ENCODE results near the gene GPR146.

Gene GPR146

DNA sequence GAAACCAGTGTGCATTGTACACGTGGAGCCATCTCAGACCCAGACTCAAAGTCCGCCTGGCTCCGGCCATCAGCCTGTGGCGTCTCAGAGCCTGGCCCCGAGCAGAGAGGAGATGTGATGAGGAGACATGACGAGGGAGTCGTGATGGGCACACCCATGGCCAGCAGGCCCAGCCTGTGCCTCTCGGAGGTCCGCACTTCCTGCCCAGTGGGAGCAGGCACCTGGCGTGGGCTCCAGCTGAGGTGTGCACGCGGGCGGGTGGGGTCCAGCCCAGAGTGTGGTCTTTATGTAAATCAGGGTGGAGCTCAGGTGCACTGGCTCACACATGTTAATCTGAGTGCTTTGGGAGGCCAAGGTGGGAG lies 26.0 kb upstream of the GPR146 start:
- Mint-ChIP-seq H3K27me3 (no peaks in the 10 kb centered on the region), H3K36me3 (ENCODE audit: low read depth) (peaks cover 16% of the 10 kb centered on the region), H3K4me3 (no peak overlapping the region), H3K27ac (no peak overlapping the region), H3K4me1 (ENCODE audit: low read depth) (peaks cover 8% of the 10 kb centered on the region), H3K9me3 (no peaks in the 10 kb centered on the region)

- Mint-ChIP-seq H3K36me3 (ENCODE audit: low read depth) (peaks cover 16% of the 10 kb centered on the region), H3K4me1 (ENCODE audit: low read depth) (peaks cover 13% of the 10 kb centered on the region), H3K27ac (no peak overlapping the region), H3K4me3 (no peak overlapping the region), H3K27me3 (no peaks in the 10 kb centered on the region), H3K9me3 (no peaks in the 10 kb centered on the region)
Measured at GRCh38 chr7:1019255-1019785, 25.0 kb upstream of the GPR146 start.

GRCh38 chr7:1019789-1020610 lies 24.3 kb upstream of the GPR146 start:
- H3K27me3 Mint-ChIP-seq: no peaks in the 10 kb centered on the region
- peaks cover 16% of the 10 kb centered on the region for H3K4me1 Mint-ChIP-seq (ENCODE audit: low read depth)
- no peaks in the 10 kb centered on the region for H3K9me3 Mint-ChIP-seq
- no peak overlapping the region for H3K4me3 Mint-ChIP-seq
- H3K27ac Mint-ChIP-seq: no peak overlapping the region
- H3K36me3 Mint-ChIP-seq (ENCODE audit: low read depth): peaks cover 16% of the 10 kb centered on the region

- Mint-ChIP-seq H3K9me3 (no peaks in the 10 kb centered on the region), H3K4me1 (ENCODE audit: low read depth) (peaks cover 16% of the 10 kb centered on the region), H3K36me3 (ENCODE audit: low read depth) (peaks cover 16% of the 10 kb centered on the region), H3K4me3 (no peak overlapping the region), H3K27ac (no peak overlapping the region), H3K27me3 (no peaks in the 10 kb centered on the region)
Measured at GRCh38 chr7:1020849-1021251, 23.5 kb upstream of the GPR146 start.

- H3K27me3 Mint-ChIP-seq: no peaks in the 10 kb centered on the region
- H3K27ac Mint-ChIP-seq: no peak overlapping the region
- H3K4me1 Mint-ChIP-seq (ENCODE audit: low read depth): peaks cover 19% of the 10 kb centered on the region
- no peaks in the 10 kb centered on the region for H3K9me3 Mint-ChIP-seq
- H3K4me3 Mint-ChIP-seq: no peak overlapping the region
- peaks cover 20% of the 10 kb centered on the region for H3K36me3 Mint-ChIP-seq (ENCODE audit: low read depth)
Measured at GRCh38 chr7:1021366-1021765, 23.0 kb upstream of the GPR146 start.

DNA sequence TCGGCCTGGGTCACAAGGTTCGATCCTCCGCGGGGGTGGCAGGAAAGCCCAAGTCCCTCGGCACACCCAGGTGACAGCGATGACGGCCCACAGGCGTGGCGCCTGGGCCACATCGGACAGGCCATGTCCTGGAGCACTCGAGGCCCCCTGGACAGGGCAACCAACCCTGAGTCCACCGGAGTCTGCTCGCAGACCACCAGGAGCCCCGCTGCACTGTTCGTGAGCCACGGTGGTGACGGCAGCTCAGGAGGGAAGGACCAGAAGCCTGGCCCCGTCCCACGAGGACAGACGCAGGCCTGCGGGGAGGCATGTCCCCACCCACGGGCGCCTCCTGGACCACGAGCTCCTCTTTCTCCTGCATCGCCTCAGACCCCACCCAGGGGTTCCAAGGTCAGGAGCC lies 22.4 kb upstream of the GPR146 start:
- no peaks in the 10 kb centered on the region for H3K27me3 Mint-ChIP-seq
- peaks cover 25% of the 10 kb centered on the region for H3K4me1 Mint-ChIP-seq (ENCODE audit: low read depth)
- no peak overlapping the region for H3K4me3 Mint-ChIP-seq
- H3K27ac Mint-ChIP-seq: no peak overlapping the region
- peaks cover 22% of the 10 kb centered on the region for H3K36me3 Mint-ChIP-seq (ENCODE audit: low read depth)
- H3K9me3 Mint-ChIP-seq: no peaks in the 10 kb centered on the region

GRCh38 chr7:1022356-1022755 lies 22.0 kb upstream of the GPR146 start:
- Mint-ChIP-seq H3K36me3 (ENCODE audit: low read depth) (peaks cover 23% of the 10 kb centered on the region), H3K4me1 (ENCODE audit: low read depth) (peaks cover 28% of the 10 kb centered on the region), H3K27ac (no peak overlapping the region), H3K9me3 (no peaks in the 10 kb centered on the region), H3K4me3 (no peak overlapping the region), H3K27me3 (no peaks in the 10 kb centered on the region)

- peaks cover 23% of the 10 kb centered on the region for H3K36me3 Mint-ChIP-seq (ENCODE audit: low read depth)
- no peaks in the 10 kb centered on the region for H3K9me3 Mint-ChIP-seq
- H3K27ac Mint-ChIP-seq: no peak overlapping the region
- peaks cover 30% of the 10 kb centered on the region for H3K4me1 Mint-ChIP-seq (ENCODE audit: low read depth)
- no peak overlapping the region for H3K4me3 Mint-ChIP-seq
- H3K27me3 Mint-ChIP-seq: no peaks in the 10 kb centered on the region
Measured at GRCh38 chr7:1022801-1023465, 21.4 kb upstream of the GPR146 start.

DNA sequence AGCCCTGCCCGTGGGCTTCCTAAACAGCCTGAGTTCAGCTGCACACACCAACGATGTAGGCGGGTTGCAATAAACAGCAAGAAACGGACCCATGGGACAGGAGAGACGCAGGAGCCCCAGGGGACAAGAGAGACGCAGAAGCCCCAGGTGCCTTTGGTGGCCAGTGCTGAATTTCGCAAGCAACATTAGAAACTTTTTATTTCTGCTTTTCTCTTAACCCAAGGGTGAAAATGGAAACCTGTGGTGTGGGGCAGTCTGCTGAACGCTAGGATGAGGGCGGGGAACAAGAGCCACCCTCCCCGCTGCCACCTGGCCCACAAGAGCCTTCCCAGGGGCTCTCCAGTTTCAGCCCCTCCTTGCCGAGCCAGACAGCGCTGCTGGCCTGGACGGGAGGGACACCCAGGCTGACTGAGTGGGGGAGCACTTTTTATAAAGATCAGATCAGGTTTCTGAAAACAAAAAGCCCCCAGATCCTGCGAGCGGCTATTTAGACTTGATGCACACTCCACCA lies 20.0 kb upstream of the GPR146 start:
- Mint-ChIP-seq H3K4me3 (no peak overlapping the region), H3K36me3 (ENCODE audit: low read depth) (peaks cover 19% of the 10 kb centered on the region), H3K27ac (no peak overlapping the region), H3K9me3 (no peaks in the 10 kb centered on the region), H3K27me3 (no peaks in the 10 kb centered on the region), H3K4me1 (ENCODE audit: low read depth) (peaks cover 37% of the 10 kb centered on the region)

GRCh38 chr7:1024876-1025742 lies 19.2 kb upstream of the GPR146 start:
- Mint-ChIP-seq H3K4me1 (ENCODE audit: low read depth) (peaks cover 44% of the 10 kb centered on the region), H3K4me3 (no peak overlapping the region), H3K27me3 (no peaks in the 10 kb centered on the region), H3K27ac (no peak overlapping the region), H3K9me3 (no peaks in the 10 kb centered on the region), H3K36me3 (ENCODE audit: low read depth) (peaks cover 19% of the 10 kb centered on the region)

- peaks cover 19% of the 10 kb centered on the region for H3K36me3 Mint-ChIP-seq (ENCODE audit: low read depth)
- no peaks in the 10 kb centered on the region for H3K27me3 Mint-ChIP-seq
- H3K27ac Mint-ChIP-seq: no peak overlapping the region
- H3K4me3 Mint-ChIP-seq: no peak overlapping the region
- no peaks in the 10 kb centered on the region for H3K9me3 Mint-ChIP-seq
- peaks cover 45% of the 10 kb centered on the region for H3K4me1 Mint-ChIP-seq (ENCODE audit: low read depth)
Measured at GRCh38 chr7:1025743-1026581, 18.4 kb upstream of the GPR146 start.

GRCh38 chr7:1026721-1027161 lies 17.6 kb upstream of the GPR146 start:
- peaks cover 45% of the 10 kb centered on the region for H3K4me1 Mint-ChIP-seq (ENCODE audit: low read depth)
- peaks cover 14% of the 10 kb centered on the region for H3K36me3 Mint-ChIP-seq (ENCODE audit: low read depth)
- H3K9me3 Mint-ChIP-seq: no peaks in the 10 kb centered on the region
- peak overlapping the region; percentile 74 for H3K4me3 Mint-ChIP-seq
- H3K27me3 Mint-ChIP-seq: no peaks in the 10 kb centered on the region
- no peak overlapping the region for H3K27ac Mint-ChIP-seq

- Mint-ChIP-seq H3K4me3 (peak overlapping the region; percentile 74), H3K27me3 (no peaks in the 10 kb centered on the region), H3K27ac (no peak overlapping the region), H3K36me3 (ENCODE audit: low read depth) (peaks cover 11% of the 10 kb centered on the region), H3K9me3 (no peaks in the 10 kb centered on the region), H3K4me1 (ENCODE audit: low read depth) (peaks cover 43% of the 10 kb centered on the region)
Measured at GRCh38 chr7:1027242-1028043, 16.9 kb upstream of the GPR146 start.
